Adrenal gland (tissue), 12 donors: ENCODE data around the gene MTARC1. TPM values are rescaled to one million over a fixed set of nuclear protein-coding genes. Genes with fewer than 3 reads are reported as not detected.

Experiments used
- DNase-seq, 7 donors: peaks; one replicate each; pipeline ENCODE4 v3.0.0-alpha.2; 2019 to 2020
- H3K27ac ChIP-seq, 5 donors: fragments of 200-600 bp; sonication (generic) in 4 of 5; 1 replicate in 3 of 5; 2 replicates in 2 of 5; pipeline versions ENCODE4 v1.5.1 to v1.8.0; 2016 to 2020; ENCODE audit warnings: mild to moderate bottlenecking in 1 of 5
- H3K27me3 ChIP-seq: fragments of 200-600 bp; 2 replicates; pipeline ENCODE4 v1.8.0; 2021
- H3K36me3 ChIP-seq, 2 donors: fragments of 200-600 bp; replicated peaks in 1 of 2; 1 replicate in 1 of 2; 2 replicates in 1 of 2; pipeline versions ENCODE4 v1.5.1 to v1.8.0; 2018 to 2022
- H3K4me1 ChIP-seq, 2 donors: fragments of 200-600 bp; replicated peaks in 1 of 2; 1 replicate in 1 of 2; 2 replicates in 1 of 2; pipeline versions ENCODE4 v1.5.1 to v1.8.0; 2018 to 2021
- H3K4me3 ChIP-seq, 4 donors: fragments of 200-600 bp; sonication (generic) in 3 of 4; one replicate each; pipeline ENCODE4 v1.5.1; 2016 to 2018
- H3K9me3 ChIP-seq, 3 donors: fragments of 200-600 bp; sonication (generic) in 1 of 3; replicated peaks in 1 of 3; 1 replicate in 2 of 3; 2 replicates in 1 of 3; pipeline versions ENCODE4 v1.5.1 to v1.8.0; 2016 to 2021
- POLR2A ChIP-seq, 2 donors: fragments of 450-650 bp; IDR thresholded peaks; one replicate each; pipeline ENCODE4 v1.6.1; 2017; ENCODE audit warnings: antibody characterized with exemption in 2 of 2, mild to moderate bottlenecking in 2 of 2, moderate library complexity in 1 of 2
- WGBS, 4 donors: extraction: QIAGEN DNeasy Blood & Tissue Kit in 2 of 4; methylation state at CpG; one replicate each; pipeline versions ENCODE4 v1.1.5 to v1.1.7; 2013 to 2017; 5-methylcytosine and 5-hydroxymethylcytosine counted together
- intact Hi-C, 2 donors: fragments of 100-400 bp; cut with DNase I; formaldehyde crosslinking; loops; one replicate each; pipeline versions ENCODE4 v1.14.1 to v1.15.0; 2022 to 2023
- polyA plus RNA-seq, 3 donors: library from polyadenylated mRNA; stranded (reverse); fragments of 200-250 nt in 2 of 3; fragments of 350-450 nt in 1 of 3; fragmentation: Illumina TruSeq in 1 of 3; extraction: RNeasy Lipid Tissue Mini Kit (QIAGEN cat#74804) in 1 of 3; gene quantifications; one replicate each; pipeline ENCODE4 v1.2.3, GENCODE V29; 2013 to 2014
- total RNA-seq, 9 donors: library from RNA; depleted of rRNA in 4 of 9; stranded (reverse); fragments of >200 nt in 4 of 9; fragments of 120-200 nt in 1 of 9; fragmentation: NEBNext Ultra II Directional in 1 of 9; extraction: Animal tissue kit (Norgen Biotek cat#: 25700) in 1 of 9; gene quantifications; one replicate each; pipeline versions ENCODE4 v1.1.0 to v1.2.4, GENCODE V29; 2013 to 2023
- TF ChIP-seq, protein P1 (sequence below), 6 experiments: fragments of 450-650 bp in 4 of 6; fragments of 200-600 bp in 2 of 6; sonication (generic) in 1 of 6; IDR thresholded peaks; 1 replicate in 5 of 6; 2 replicates in 1 of 6; pipeline versions ENCODE4 v1.5.1 to v1.8.0; 2016 to 2021; ENCODE audit warnings: antibody characterized with exemption in 6 of 6, mild to moderate bottlenecking in 2 of 6, moderate library complexity in 1 of 6
- donor health status: healthy with polysubstance abuse.
- donor health status: Bipolar disorder and iron deficiency.
- donor health status: DM: yes; HTN: yes; CAD: no.
- donor health status: DM: no; HTN: no; CAD: no.
- donor health status: DM: no; HTN: no; CAD: no.
- donor health status: DM: yes; HTN: yes; CAD: no.

The MTARC1 gene
- total and polyA plus RNA-seq, 12 donors = 5.3 to 26.1 (median 10.1) TPM

DNA sequence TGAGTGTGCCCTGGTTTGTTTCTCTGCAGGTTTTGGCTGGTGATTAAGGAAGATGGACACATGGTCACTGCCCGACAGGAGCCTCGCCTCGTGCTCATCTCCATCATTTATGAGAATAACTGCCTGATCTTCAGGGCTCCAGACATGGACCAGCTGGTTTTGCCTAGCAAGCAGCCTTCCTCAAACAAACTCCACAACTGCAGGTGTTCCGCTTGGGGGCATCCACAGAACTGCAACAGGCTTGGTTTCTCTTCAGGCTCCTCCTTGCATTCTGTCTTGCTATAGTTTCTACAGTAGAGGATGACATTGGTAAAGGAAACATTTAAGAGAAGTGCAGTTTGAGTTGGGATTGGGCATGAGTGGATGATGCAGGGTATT, 31.8 kb upstream of the MTARC1 start:
- WGBS, 4 donors = 88 to 100% (median 96%) methylated on average over 4 of the region's 4 CpGs
- Histone ChIP-seq H3K27me3 (no peaks in the 10 kb centered on the region), H3K36me3 (peaks cover 0 to 25% of the 10 kb centered on the region in 2 donors), H3K27ac (no peak overlapping the region), H3K4me3 (no peak overlapping the region), H3K9me3 (no peaks in the 10 kb centered on the region), H3K4me1 (peaks cover 10 to 21% of the 10 kb centered on the region in 2 donors)
- intact Hi-C loops = no loop called here
- no peak for DNase-seq
- TF ChIP-seq POLR2A (IDR thresholded peaks at IDR 0.05) = no peak
- TF ChIP-seq, protein P1, sequence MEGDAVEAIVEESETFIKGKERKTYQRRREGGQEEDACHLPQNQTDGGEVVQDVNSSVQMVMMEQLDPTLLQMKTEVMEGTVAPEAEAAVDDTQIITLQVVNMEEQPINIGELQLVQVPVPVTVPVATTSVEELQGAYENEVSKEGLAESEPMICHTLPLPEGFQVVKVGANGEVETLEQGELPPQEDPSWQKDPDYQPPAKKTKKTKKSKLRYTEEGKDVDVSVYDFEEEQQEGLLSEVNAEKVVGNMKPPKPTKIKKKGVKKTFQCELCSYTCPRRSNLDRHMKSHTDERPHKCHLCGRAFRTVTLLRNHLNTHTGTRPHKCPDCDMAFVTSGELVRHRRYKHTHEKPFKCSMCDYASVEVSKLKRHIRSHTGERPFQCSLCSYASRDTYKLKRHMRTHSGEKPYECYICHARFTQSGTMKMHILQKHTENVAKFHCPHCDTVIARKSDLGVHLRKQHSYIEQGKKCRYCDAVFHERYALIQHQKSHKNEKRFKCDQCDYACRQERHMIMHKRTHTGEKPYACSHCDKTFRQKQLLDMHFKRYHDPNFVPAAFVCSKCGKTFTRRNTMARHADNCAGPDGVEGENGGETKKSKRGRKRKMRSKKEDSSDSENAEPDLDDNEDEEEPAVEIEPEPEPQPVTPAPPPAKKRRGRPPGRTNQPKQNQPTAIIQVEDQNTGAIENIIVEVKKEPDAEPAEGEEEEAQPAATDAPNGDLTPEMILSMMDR (IDR thresholded peaks at IDR 0.05) = no peak

GRCh38 chr1:220755309-220755708, 31.4 kb upstream of the MTARC1 start:
- no peak overlapping the region for H3K27ac ChIP-seq
- no peak overlapping the region for H3K4me3 ChIP-seq
- no peak for TF ChIP-seq POLR2A (IDR thresholded peaks at IDR 0.05)
- TF ChIP-seq, protein P1 (IDR thresholded peaks at IDR 0.05) = no peak
- H3K27me3 ChIP-seq = no peaks in the 10 kb centered on the region
- 81 to 94% (median 88%) methylated on average over 6 of the region's 6 CpGs for WGBS, 4 donors
- H3K36me3 ChIP-seq = peaks cover 0 to 25% of the 10 kb centered on the region in 2 donors
- DNase-seq = no peak
- H3K4me1 ChIP-seq = peaks cover 10 to 17% of the 10 kb centered on the region in 2 donors
- H3K9me3 ChIP-seq = no peaks in the 10 kb centered on the region
- intact Hi-C loops = no loop called here

- WGBS, 4 donors = 86 to 94% (median 90%) methylated on average over 3 of the region's 3 CpGs
- Histone ChIP-seq H3K36me3 (peaks cover 0 to 25% of the 10 kb centered on the region in 2 donors), H3K27me3 (no peaks in the 10 kb centered on the region), H3K27ac (no peak overlapping the region), H3K4me1 (no peaks in the 10 kb centered on the region), H3K9me3 (no peaks in the 10 kb centered on the region), H3K4me3 (no peak overlapping the region)
- intact Hi-C loops = no loop called here
- TF ChIP-seq, protein P1 (IDR thresholded peaks at IDR 0.05) = no peak
- TF ChIP-seq POLR2A (IDR thresholded peaks at IDR 0.05) = no peak
- DNase-seq = no peak
Observed at GRCh38 chr1:220757441-220757840, 29.3 kb upstream of the MTARC1 start.

- Histone ChIP-seq H3K9me3 (no peaks in the 10 kb centered on the region), H3K27ac (no peak overlapping the region), H3K4me3 (no peak overlapping the region), H3K27me3 (no peaks in the 10 kb centered on the region), H3K36me3 (peaks cover 0 to 30% of the 10 kb centered on the region in 2 donors), H3K4me1 (no peaks in the 10 kb centered on the region)
- no peak for DNase-seq
- intact Hi-C loops = no loop called here
- 92 to 98% (median 94%) methylated on average over 3 of the region's 3 CpGs for WGBS, 4 donors
- TF ChIP-seq POLR2A (IDR thresholded peaks at IDR 0.05) = no peak
- TF ChIP-seq, protein P1 (IDR thresholded peaks at IDR 0.05) = no peak
Observed at GRCh38 chr1:220759147-220759546, 27.6 kb upstream of the MTARC1 start.
